Stromal cell of bone marrow (primary cell): Measurements from ENCODE around the gene OR4B1.

Experiments
- DNase-seq: peaks from one replicate; pipeline ENCODE4 v3.0.0-alpha.2; 2012; ENCODE audit warnings: low read depth

Gene OR4B1

DNA sequence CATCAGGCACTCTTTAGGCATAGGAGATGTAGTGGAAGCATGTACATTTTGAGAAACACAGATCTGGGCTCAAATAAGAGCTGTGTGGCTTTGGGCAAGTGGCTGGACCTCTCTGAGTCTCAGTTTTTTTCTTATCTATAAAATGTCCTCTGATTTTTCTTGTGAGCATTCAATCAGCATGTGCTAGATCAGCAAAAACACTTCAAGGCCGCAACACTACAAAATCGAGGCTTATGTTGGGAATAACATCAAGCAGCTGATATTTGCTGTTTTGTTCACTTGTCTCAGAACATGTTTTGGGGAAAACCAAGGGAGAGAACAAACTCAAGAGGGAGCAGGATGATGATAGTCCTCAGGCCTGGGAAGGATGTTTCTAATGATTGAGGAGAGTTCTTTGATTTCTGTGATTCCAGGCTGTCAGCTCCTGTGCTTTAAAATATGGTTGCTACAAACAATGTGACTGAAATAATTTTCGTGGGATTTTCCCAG, 46.9 kb downstream of the OR4B1 start, which contains the start of gene OR4X1:
Gene OR4X1, plus strand, starts transcription at position 439 of the 489 bp plus-strand sequence. Its CDS starts 0 bp downstream, at position 439.
- no peak for DNase-seq
